GM12878 (cell line): ENCODE measurements around the gene LORICRIN. TPM values are rescaled to one million over a fixed set of nuclear protein-coding genes. Genes with fewer than 3 reads are reported as not detected.

Source experiments
- ATAC-seq: fragments of 200-7000 bp; cut with Tn5 transposase; 3 replicates; pipeline ENCODE4 v1.9.1; 2020; ENCODE audit warnings: mild to moderate bottlenecking, moderate library complexity
- BruUV-seq: library from RNA; stranded (reverse); fragments of 400-500 nt; replicated peaks from 2 replicates; lab custom pipeline; 2021; lab: Mats Ljungman, UMichigan
- CTCF ChIA-PET: fragments of 300-600 bp; sonication (Branson Sonifier 250); formaldehyde crosslinking; extraction: SDS; loops from one replicate; lab custom pipeline; 2021; ENCODE audit warnings: inconsistent platforms; lab: Yijun Ruan, JAX
- POLR2A ChIA-PET: fragments of 350-600 bp; formaldehyde crosslinking; extraction: SDS; loops from one replicate; lab custom pipeline; 2021; ENCODE audit warnings: inconsistent platforms; lab: Charles Lee
- RAD21 ChIA-PET: fragments of 300-600 bp; sonication (Branson Sonifier 250); formaldehyde crosslinking; loops from one replicate; lab custom pipeline; 2023; ENCODE audit warnings: antibody characterized with exemption; ENCODE audit not compliant: unreplicated experiment; lab: Charles Lee
- SMC1A ChIA-PET: fragments of 300-600 bp; sonication (Branson Sonifier 250); formaldehyde crosslinking; loops from one replicate; lab custom pipeline; 2023; ENCODE audit not compliant: unreplicated experiment, uncharacterized antibody; lab: Charles Lee
- DNase-seq: peaks from one replicate; pipeline ENCODE4 v3.0.0-alpha.2; 2011; ENCODE audit warnings: low read depth, low spot score
- FAIRE-seq: peaks from 3 replicates; lab custom pipeline; 2011; peaks lifted over from hg19 to GRCh38; lab: Jason Lieb, UNC
- H2AFZ ChIP-seq: 2 replicates; pipeline ENCODE4 v1.6.0; 2011; ENCODE audit warnings: low read depth, low read length, control low read depth; ENCODE audit not compliant: control insufficient read depth
- H3K27ac ChIP-seq: 2 replicates; pipeline ENCODE4 v1.5.1; 2011; ENCODE audit warnings: control low read depth; ENCODE audit not compliant: control insufficient read depth, insufficient read depth
- H3K27me3 ChIP-seq, 2 experiments: replicated peaks in 1 of 2; 2 replicates each; pipeline versions ENCODE4 v1.6.0 to v1.6.1; 2011; ENCODE audit warnings: low read length in 1 of 2; ENCODE audit not compliant: control insufficient read depth in 2 of 2, insufficient read depth in 2 of 2
- H3K36me3 ChIP-seq, 2 experiments: 2 replicates each; pipeline ENCODE4 v1.5.1; 2011; ENCODE audit warnings: low read length in 1 of 2; ENCODE audit not compliant: control insufficient read depth in 2 of 2, insufficient read depth in 2 of 2
- H3K4me1 ChIP-seq: 2 replicates; pipeline ENCODE4 v1.6.1; 2011; ENCODE audit warnings: mild to moderate bottlenecking, low read length, moderate library complexity, mixed read lengths; ENCODE audit not compliant: control insufficient read depth, insufficient read depth
- H3K4me2 ChIP-seq: 2 replicates; pipeline ENCODE4 v1.6.0; 2011; ENCODE audit warnings: control low read depth; ENCODE audit not compliant: control insufficient read depth, insufficient read depth
- H3K4me3 ChIP-seq: fragments of 200-600 bp; sonication (generic); 2 replicates; pipeline ENCODE4 v1.5.1; 2016
- H3K79me2 ChIP-seq: 2 replicates; pipeline ENCODE4 v1.6.0; 2011; ENCODE audit warnings: low read length; ENCODE audit not compliant: control insufficient read depth, insufficient read depth
- H3K9ac ChIP-seq: 2 replicates; pipeline ENCODE4 v1.8.0; 2011; ENCODE audit warnings: low read length, control low read depth, mixed read lengths; ENCODE audit not compliant: control insufficient read depth, insufficient read depth
- H3K9me3 ChIP-seq: replicated peaks from 3 replicates; pipeline ENCODE4 v1.5.1; 2011; ENCODE audit warnings: mild to moderate bottlenecking, low read length; ENCODE audit not compliant: control insufficient read depth, insufficient read depth
- H4K20me1 ChIP-seq: 2 replicates; pipeline ENCODE4 v1.6.0; 2011; ENCODE audit not compliant: control insufficient read depth, insufficient read depth
- BCL3 ChIP-seq: IDR thresholded peaks from 2 replicates; pipeline ENCODE4 v1.6.1; 2011; ENCODE audit warnings: borderline replicate concordance, low read depth, mild to moderate bottlenecking, moderate library complexity, low read length; ENCODE audit not compliant: insufficient read depth, poor library complexity, severe bottlenecking
- BHLHE40 ChIP-seq, 2 experiments: fragments of 450-650 bp in 1 of 2; IDR thresholded peaks; 2 replicates each; pipeline ENCODE4 v1.6.1; 2011 to 2017; ENCODE audit warnings: low read depth in 2 of 2, borderline replicate concordance in 1 of 2, improper control_type of control experiment in 1 of 2, low read length in 1 of 2, mild to moderate bottlenecking in 1 of 2
- BMI1 ChIP-seq: fragments of 450-650 bp; IDR thresholded peaks from 2 replicates; pipeline ENCODE4 v1.6.1; 2016; ENCODE audit warnings: mild to moderate bottlenecking, moderate library complexity, borderline replicate concordance
- HSF1 ChIP-seq: fragments of 150-350 bp; IDR thresholded peaks from 2 replicates; pipeline ENCODE4 v1.6.1; 2014; ENCODE audit warnings: mild to moderate bottlenecking, low read depth, low read length
- IKZF1 ChIP-seq: fragments of 450-650 bp; conservative IDR thresholded peaks from 2 replicates; pipeline ENCODE4 v1.6.1; 2017; ENCODE audit warnings: antibody characterized with exemption, mild to moderate bottlenecking
- MTA3 ChIP-seq: IDR thresholded peaks from 2 replicates; pipeline ENCODE4 v1.6.1; 2012; ENCODE audit warnings: low read length, inconsistent platforms, borderline replicate concordance
- NR2C2 ChIP-seq: IDR thresholded peaks from 2 replicates; pipeline ENCODE4 v1.6.1; 2011; ENCODE audit warnings: borderline replicate concordance, low read depth; ENCODE audit not compliant: control insufficient read depth, insufficient read length
- RFX5 ChIP-seq: IDR thresholded peaks from 2 replicates; pipeline ENCODE4 v1.6.1; 2011; ENCODE audit warnings: low read depth, low read length, improper control_type of control experiment
- SKIL ChIP-seq: fragments of 450-650 bp; IDR thresholded peaks from 2 replicates; pipeline ENCODE4 v1.6.1; 2017; ENCODE audit warnings: mild to moderate bottlenecking, low read depth, inconsistent platforms; ENCODE audit not compliant: poor library complexity, severe bottlenecking
- SMC3 ChIP-seq: IDR thresholded peaks from 2 replicates; pipeline ENCODE4 v1.6.1; 2011; ENCODE audit warnings: low read length, improper control_type of control experiment, borderline replicate concordance
- SREBF2 ChIP-seq: IDR thresholded peaks from 2 replicates; pipeline ENCODE4 v1.6.1; 2012; ENCODE audit warnings: mild to moderate bottlenecking, low read length
- SUZ12 ChIP-seq: fragments of 200-600 bp; sonication (generic); IDR thresholded peaks from one replicate; pipeline ENCODE4 v1.6.1; 2018; ENCODE audit warnings: antibody characterized with exemption, mild to moderate bottlenecking; ENCODE audit not compliant: unreplicated experiment
- ZBED1 ChIP-seq: IDR thresholded peaks from 2 replicates; pipeline ENCODE4 v1.6.1; 2016; ENCODE audit warnings: borderline replicate concordance
- ZNF274 ChIP-seq: IDR thresholded peaks from one replicate; pipeline ENCODE4 v1.8.0; 2011; ENCODE audit not compliant: insufficient read length, insufficient read depth
- WGBS: methylation state at CpG from one replicate; pipeline ENCODE4 v1.1.6; 2016; ENCODE audit warnings: low lambda C conversion rate; ENCODE audit not compliant: insufficient replicate concordance, insufficient coverage; ENCODE audit errors: missing lambda C conversion rate; 5-methylcytosine and 5-hydroxymethylcytosine counted together
- in situ Hi-C: fragments of 300-500 bp; cut with MboI; formaldehyde crosslinking; loops from 9 replicates; pipeline ENCODE4 v1.14.3; 2018; ENCODE audit warnings: mixed read lengths
- intact Hi-C: fragments of 100-400 bp; cut with micrococcal nuclease; formaldehyde crosslinking; loops from one replicate; pipeline ENCODE4 v1.14.2; 2022; ENCODE audit not compliant: unreplicated experiment
- polyA plus RNA-seq, 11 experiments: library from polyadenylated mRNA; depleted of rRNA in 4 of 11; unstranded in 6 of 11; stranded (reverse) in 5 of 11; fragments of >200 nt; fragmentation: Nextera tagmentation in 4 of 11; fragmentation: Illumina TruSeq in 1 of 11; extraction: Ambion mirVana in 4 of 11; extraction: Trizol in 1 of 11; gene quantifications; 1 replicate in 1 of 11; 2 replicates in 10 of 11; pipeline versions ENCODE4 v1.2.1 to v1.2.3, GENCODE V29; 2011 to 2016; ENCODE audit warnings: inconsistent platforms in 2 of 11, missing spikeins in 2 of 11, low read depth in 1 of 11
- total RNA-seq, 4 experiments: library from RNA; depleted of rRNA in 3 of 4; stranded (reverse); fragments of >200 nt in 3 of 4; fragmentation: Illumina TruSeq in 1 of 4; extraction: Trizol in 1 of 4; gene quantifications; 2 replicates each; pipeline versions ENCODE4 v1.2.1 to v1.2.3, GENCODE V29; 2013 to 2021

Gene LORICRIN
- total and polyA plus RNA-seq, 10 of the 15 experiments (the other 5 are each of a cell fraction or from before 2014, with no cell fraction given): 0.06 to 0.37 TPM; not detected in 8

DNA sequence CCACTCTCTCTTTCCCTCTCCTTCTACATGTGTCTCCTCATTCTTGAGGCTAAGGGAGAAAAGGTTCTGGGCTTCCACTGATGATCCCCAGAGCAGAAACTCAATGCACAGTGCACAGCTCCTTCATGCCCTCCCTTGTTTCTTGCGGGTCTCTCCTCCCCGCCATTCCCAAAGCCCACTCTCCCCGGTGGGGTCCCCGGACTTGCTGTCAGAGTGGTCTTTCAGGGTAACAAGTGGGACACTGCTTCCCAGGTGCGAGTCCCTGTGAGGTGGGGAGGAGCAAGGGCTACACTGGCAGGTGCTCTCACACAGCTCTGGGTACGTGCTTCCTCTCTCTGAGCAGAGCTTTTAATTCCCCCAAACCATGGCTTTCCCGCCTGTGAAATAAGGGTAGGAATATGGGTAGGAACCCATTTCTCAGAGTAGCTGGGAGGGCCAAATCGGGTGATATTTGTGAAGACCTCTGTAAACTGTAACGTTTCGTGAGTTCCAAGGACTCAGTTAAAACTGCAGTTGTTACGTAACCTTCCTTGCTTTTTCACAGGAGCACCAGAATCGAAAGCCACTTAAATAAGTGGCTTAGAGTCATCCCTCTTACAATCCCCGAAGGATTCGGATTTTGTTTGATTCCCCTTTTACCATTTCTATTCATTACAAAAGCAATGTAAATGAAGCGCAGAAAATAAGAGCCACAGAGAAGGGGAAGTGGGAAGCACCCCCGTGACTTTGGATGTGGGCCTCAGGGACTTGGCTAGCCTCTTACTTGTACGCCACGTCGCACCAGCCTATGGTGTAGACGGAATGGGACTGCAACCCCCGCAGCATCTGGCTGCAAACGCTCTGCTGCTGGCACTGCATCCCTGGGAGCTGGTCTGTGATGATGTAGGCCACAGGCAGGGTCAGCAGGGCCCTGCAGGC lies 47.1 kb downstream of the LORICRIN start (continued):
- TF ChIP-seq SUZ12: no peak

DNA sequence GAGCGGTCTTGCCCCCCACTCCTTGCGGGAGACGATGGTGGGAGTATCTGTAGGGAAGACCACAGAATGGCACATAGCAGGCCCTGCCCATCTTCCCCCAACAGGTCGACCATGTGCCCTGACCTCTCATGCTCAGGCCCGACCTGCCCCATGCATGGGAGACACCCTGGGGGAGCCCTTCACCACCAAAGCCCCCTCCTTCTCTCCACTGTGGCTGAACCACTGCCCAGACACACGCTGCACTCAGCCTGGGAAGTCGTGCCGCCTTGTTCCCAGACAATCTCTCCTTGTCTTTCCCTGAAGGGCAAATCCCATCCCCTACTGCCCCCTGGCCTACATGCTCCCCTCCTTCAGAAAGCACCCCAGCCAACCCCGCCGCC lies 47.7 kb downstream of the LORICRIN start:
- RAD21 ChIA-PET: no interaction called here
- no peaks in the 10 kb centered on the region; the same call in 2 of the 3 replicates for H3K9me3 ChIP-seq
- H3K36me3 ChIP-seq: no peaks in the 10 kb centered on the region
- H3K4me2 ChIP-seq: no peak overlapping the region
- CTCF ChIA-PET: no interaction called here
- no TSS peak for BruUV-seq
- no peak overlapping the region for H3K4me3 ChIP-seq
- ATAC-seq (no peak), FAIRE-seq (no peak), DNase-seq (no peak)
- no peaks in the 10 kb centered on the region for H3K4me1 ChIP-seq
- no peaks in the 10 kb centered on the region for H3K79me2 ChIP-seq
- intact Hi-C loops: no loop called here
- H4K20me1 ChIP-seq: no peaks in the 10 kb centered on the region
- H3K27me3 ChIP-seq: no peaks in the 10 kb centered on the region; a peak in 1 of 4 replicates
- POLR2A ChIA-PET: no interaction called here
- in situ Hi-C loops: no loop called here
- WGBS: 36% methylated on average over 10 of the region's 10 CpGs
- SMC1A ChIA-PET: interaction anchor here (1.1 kb wide), 1 partner anchor 74 kb away, joined by 3 read pairs; no protein-coding TSS in a partner anchor
- H3K9ac ChIP-seq: no peak overlapping the region
- H3K27ac ChIP-seq: no peak overlapping the region
- no peak overlapping the region for H2AFZ ChIP-seq
- TF ChIP-seq IKZF1 (no peak), HSF1 (no peak), ZBED1 (no peak), SMC3 (no peak), MTA3 (no peak), NR2C2 (no peak), SREBF2 (no peak), SKIL (no peak), BMI1 (no peak), RFX5 (no peak), SUZ12 (no peak), BHLHE40 (IDR thresholded peaks at IDR 0.05; ENCODE audit: borderline replicate concordance in 1 of 2, low read depth in 2 of 2, low read length in 1 of 2) (no peak), ZNF274 (no peak), BCL3 (no peak)
